ENCODE results near the gene CUL2.
A peak's percentile ranks its signal among the peaks of the same experiment; 100 is the strongest.

The CUL2 gene

DNA sequence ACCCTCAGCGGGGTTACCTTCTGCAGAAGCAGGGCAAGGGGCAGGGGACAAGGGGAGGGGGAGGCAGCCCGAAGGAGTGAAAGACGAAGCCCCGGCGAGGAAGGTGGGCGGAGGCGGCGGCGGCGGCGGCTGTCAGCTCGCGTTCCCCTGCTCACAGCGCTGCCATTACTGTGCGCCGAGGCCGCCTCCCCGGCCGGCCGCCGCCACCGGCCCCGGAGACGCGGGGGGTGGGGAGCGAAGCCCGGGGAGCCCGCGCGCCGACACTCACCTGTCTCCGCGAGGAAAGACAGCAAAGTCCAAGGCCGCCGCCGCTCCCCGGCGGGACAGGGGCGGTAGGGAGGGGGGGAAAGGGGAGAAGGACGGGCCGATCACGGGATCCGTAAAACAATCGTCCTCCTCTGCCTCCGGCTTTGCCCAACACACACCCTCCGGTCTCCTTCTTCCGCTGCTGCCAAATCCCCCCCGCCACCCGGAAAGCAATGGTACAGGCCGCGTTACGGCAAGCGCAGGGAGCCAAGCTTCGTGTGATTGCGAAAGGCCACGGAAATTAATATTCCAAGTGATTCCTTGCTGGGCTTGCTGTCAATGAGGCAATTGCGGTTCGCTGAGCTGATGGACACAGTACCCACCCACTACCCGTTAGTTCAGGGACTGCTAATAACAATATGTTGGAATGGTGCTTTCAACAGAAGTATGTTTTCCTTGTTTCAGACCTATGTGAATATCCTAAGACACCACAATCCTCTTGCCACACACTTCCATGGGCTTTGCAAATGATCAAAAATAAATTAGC is at the start of gene CUL2:
Gene CUL2, minus strand, starts transcription at position 180 of the 793 bp plus-strand sequence. CDS start 19,024 bp downstream, outside the sequence.
- H3K4me3 ChIP-seq (ENCODE audit: low read depth, low read length): peak within 1 kb of the TSS; percentile 91
- TF ChIP-seq, protein P1, sequence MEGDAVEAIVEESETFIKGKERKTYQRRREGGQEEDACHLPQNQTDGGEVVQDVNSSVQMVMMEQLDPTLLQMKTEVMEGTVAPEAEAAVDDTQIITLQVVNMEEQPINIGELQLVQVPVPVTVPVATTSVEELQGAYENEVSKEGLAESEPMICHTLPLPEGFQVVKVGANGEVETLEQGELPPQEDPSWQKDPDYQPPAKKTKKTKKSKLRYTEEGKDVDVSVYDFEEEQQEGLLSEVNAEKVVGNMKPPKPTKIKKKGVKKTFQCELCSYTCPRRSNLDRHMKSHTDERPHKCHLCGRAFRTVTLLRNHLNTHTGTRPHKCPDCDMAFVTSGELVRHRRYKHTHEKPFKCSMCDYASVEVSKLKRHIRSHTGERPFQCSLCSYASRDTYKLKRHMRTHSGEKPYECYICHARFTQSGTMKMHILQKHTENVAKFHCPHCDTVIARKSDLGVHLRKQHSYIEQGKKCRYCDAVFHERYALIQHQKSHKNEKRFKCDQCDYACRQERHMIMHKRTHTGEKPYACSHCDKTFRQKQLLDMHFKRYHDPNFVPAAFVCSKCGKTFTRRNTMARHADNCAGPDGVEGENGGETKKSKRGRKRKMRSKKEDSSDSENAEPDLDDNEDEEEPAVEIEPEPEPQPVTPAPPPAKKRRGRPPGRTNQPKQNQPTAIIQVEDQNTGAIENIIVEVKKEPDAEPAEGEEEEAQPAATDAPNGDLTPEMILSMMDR (IDR thresholded peaks at IDR 0.05; ENCODE audit: low read depth, low read length): no peak

DNA sequence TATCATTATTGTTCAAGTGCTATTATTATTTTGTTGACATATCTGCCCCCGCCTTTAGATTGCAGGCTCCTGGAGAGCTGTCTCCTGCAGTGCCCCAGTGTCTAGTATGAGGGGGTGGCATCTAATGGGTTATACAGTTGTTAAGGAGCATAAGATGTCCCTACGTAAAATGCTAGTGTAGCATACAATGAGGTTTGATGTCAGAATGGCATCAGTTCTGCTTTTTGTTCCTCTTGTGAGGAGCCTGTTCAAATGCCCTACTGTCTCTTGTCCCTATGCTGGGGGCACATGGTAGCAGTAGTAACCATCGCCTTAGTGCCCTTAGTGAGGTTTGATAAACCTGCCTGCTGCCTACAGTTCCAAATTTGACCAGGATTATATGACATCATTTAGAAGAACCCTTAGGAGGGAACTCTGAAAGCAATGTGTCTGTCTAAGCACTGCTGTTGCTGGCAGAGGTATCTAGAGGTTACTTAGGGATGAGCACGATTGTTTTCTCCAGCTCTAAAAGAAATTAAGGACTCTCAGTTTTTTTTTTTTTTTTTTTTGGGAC is 46.2 kb upstream of the CUL2 start:
- TF ChIP-seq, protein P1 (IDR thresholded peaks at IDR 0.05; ENCODE audit: low read depth, low read length): no peak
- no peak overlapping the region for H3K4me3 ChIP-seq (ENCODE audit: low read depth, low read length)

DNA sequence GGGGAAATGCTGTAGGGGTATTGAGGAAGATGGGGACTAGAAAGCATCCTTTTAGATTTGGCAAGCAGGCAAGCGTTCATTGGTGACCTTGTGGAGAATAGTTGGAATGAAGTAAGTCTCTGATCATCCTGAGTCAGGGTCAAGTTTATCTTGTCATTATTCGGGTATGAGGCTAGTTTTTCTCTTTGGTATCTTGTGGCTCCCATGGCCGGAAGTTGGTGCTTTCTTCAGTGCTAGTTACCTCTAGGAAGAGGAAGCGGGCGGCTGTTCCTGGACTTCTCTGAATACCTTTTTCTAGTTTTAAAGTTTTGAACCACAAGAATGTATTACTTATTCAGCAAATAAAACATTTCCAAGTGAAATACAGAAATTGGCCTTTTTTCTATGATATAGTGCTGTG is 45.7 kb upstream of the CUL2 start:
- H3K4me3 ChIP-seq (ENCODE audit: low read depth, low read length): no peak overlapping the region
- TF ChIP-seq, protein P1 (IDR thresholded peaks at IDR 0.05; ENCODE audit: low read depth, low read length): no peak

DNA sequence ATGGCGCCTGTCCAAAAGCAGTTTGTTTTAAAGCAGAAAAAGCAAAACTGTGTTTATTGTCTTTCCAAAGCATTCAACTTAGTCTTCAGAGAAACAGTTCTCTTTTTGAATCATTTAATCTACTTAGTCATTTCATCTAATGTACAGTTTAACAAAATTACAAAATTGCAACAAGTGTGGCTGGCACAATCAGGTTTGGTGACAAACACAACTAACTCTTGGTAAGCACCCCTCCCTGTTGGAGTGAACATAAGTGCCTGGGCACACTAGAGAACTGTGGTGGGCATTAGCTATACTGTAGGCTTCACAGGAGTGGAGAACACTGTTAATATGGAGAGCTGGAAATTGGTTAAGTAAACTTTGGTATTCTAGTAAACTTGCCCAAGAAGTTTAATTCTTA is 43.4 kb upstream of the CUL2 start:
- H3K4me3 ChIP-seq (ENCODE audit: low read depth, low read length): no peak overlapping the region
- TF ChIP-seq, protein P1 (IDR thresholded peaks at IDR 0.05; ENCODE audit: low read depth, low read length): no peak

DNA sequence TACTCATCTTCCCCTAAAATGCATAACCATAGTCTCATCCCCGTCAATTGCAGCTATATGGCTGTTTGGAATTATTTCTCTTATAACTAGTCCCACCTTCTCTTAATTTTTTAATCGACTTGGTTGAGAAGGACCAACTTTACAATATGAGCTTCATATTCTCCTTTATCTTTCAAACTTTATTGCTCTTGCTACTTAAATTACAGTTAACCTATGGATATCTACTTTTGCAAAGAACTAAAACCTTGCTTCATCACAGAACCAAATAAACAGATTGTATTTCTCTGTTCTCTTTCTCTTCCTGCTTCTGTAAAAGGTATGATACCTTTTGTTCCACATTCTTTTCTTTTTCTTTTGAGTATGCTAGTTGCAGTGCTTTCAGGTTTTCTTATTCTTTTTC is 42.6 kb upstream of the CUL2 start:
- no peak overlapping the region for H3K4me3 ChIP-seq (ENCODE audit: low read depth, low read length)
- TF ChIP-seq, protein P1 (IDR thresholded peaks at IDR 0.05; ENCODE audit: low read depth, low read length): no peak

DNA sequence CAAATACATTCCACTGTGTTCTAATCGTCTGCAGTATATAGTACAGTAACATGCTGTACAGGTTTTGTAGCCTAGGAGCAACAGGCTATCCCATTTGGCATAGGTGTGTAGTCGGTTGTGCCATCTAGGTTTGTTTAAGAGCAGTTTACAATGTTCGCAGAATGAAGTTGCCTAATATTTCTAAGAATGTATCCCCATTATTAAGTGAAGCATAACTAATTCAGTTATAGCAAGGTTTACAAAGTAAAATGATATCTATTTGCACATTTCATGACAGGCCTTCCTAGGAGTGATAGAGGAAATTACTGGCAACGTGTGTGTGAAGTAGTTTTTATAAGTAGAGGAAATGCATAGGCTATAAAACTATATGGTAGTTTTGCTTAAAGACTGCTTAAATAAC is 40.5 kb upstream of the CUL2 start:
- TF ChIP-seq, protein P1 (IDR thresholded peaks at IDR 0.05; ENCODE audit: low read depth, low read length): no peak
- no peak overlapping the region for H3K4me3 ChIP-seq (ENCODE audit: low read depth, low read length)

DNA sequence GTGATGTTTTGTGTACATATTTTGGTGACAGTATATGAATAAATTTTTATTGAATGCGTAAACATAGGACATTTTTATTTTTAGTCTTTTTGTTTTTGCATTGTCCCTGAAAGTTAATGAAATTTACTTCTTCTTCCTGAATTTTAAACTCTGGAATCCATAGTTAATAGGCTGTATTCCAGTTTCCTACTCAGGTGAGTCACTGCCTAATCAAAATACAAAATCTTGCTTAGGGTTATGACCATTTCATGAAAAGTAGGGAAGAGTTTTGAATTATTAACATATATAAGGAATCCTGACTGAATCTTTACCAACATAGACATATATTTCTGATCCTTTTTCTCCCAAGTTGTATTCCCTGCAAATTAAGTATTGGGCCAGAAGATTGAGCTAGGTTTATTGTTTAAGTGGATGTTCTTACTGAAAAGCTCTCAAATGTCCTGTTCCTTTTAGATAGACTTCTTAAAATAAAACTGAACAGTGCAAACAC is 39.1 kb upstream of the CUL2 start:
- no peak overlapping the region for H3K4me3 ChIP-seq (ENCODE audit: low read depth, low read length)
- TF ChIP-seq, protein P1 (IDR thresholded peaks at IDR 0.05; ENCODE audit: low read depth, low read length): no peak

Measured in WI38 (cell line).